Choroid plexus epithelial cell (primary cell): ENCODE data around the gene LRRC46.
A peak's percentile ranks its signal among the peaks of the same experiment; 100 is the strongest.

Experiments
- DNase-seq: peaks from one replicate; pipeline ENCODE4 v3.0.0-alpha.2; 2010; ENCODE audit warnings: low read depth
- H3K4me3 ChIP-seq: 2 replicates; pipeline ENCODE4 v1.5.1; 2011; ENCODE audit warnings: low read depth, mild to moderate bottlenecking, control low read depth, low read length, moderate library complexity
- CTCF ChIP-seq: conservative IDR thresholded peaks from 2 replicates; pipeline ENCODE4 v1.5.1; 2011; ENCODE audit warnings: low read depth, mild to moderate bottlenecking, control low read depth, inconsistent platforms, low read length, moderate library complexity

Gene LRRC46

GRCh38 chr17:47862621-47863440 lies 31.4 kb downstream of the LRRC46 start:
- TF ChIP-seq CTCF = no peak
- H3K4me3 ChIP-seq = no peak overlapping the region
- DNase-seq = peak; percentile 62

GRCh38 chr17:47864791-47865216 lies 33.3 kb downstream of the LRRC46 start:
- TF ChIP-seq CTCF = no peak
- no peak for DNase-seq
- H3K4me3 ChIP-seq = no peak overlapping the region

GRCh38 chr17:47866941-47867340 lies 35.5 kb downstream of the LRRC46 start:
- DNase-seq = no peak
- TF ChIP-seq CTCF = no peak

GRCh38 chr17:47867813-47868533 lies 36.5 kb downstream of the LRRC46 start:
- TF ChIP-seq CTCF = no peak
- no peak overlapping the region for H3K4me3 ChIP-seq

More at GRCh38 chr17:47866941-47867340, 35.5 kb downstream of the LRRC46 start:
- no peak overlapping the region for H3K4me3 ChIP-seq

GRCh38 chr17:47869114-47869513 lies 37.6 kb downstream of the LRRC46 start:
- TF ChIP-seq CTCF = no peak
- H3K4me3 ChIP-seq = no peak overlapping the region
- DNase-seq = no peak

More at GRCh38 chr17:47867813-47868533, 36.5 kb downstream of the LRRC46 start:
- no peak for DNase-seq

GRCh38 chr17:47870056-47870455 lies 38.6 kb downstream of the LRRC46 start:
- H3K4me3 ChIP-seq = no peak overlapping the region
- DNase-seq = no peak
- no peak for TF ChIP-seq CTCF

- no peak overlapping the region for H3K4me3 ChIP-seq
- TF ChIP-seq CTCF = no peak
These were observed 39.6 kb downstream of the LRRC46 start for GRCh38 chr17:47871048-47871447.

More at GRCh38 chr17:47871048-47871447, 39.6 kb downstream of the LRRC46 start:
- DNase-seq = no peak
